ENCODE data around the gene CCNE1. TPM values are rescaled to one million over a fixed set of nuclear protein-coding genes. Genes with fewer than 3 reads are reported as not detected.

The CCNE1 gene
- total and polyA plus RNA-seq, 2 of the 13 experiments (the other 11 are each of a cell fraction or from before 2014, with no cell fraction given) = 16.0 to 50.6 TPM

- TF ChIP-seq ZNF296 (CRISPR knock-in tag; conservative IDR thresholded peaks at IDR 0.05) = no peak
- TF ChIP-seq MED13 (CRISPR knock-in tag; IDR thresholded peaks at IDR 0.05) = no peak
These were observed 1.1 kb downstream of the CCNE1 start (continued) for GRCh38 chr19:29812881-29813275.

- no peak for TF ChIP-seq AGO2 (optimal IDR thresholded peaks at IDR 0.05; ENCODE audit: low read depth, low read length)
- intact Hi-C loops (cut with micrococcal nuclease; ENCODE audit: unreplicated experiment) = no loop called here
- 98% methylated on average over 6 of the region's 6 CpGs for WGBS (ENCODE audit: low lambda C conversion rate)
- Histone ChIP-seq H3K4me3 (replicated peaks in 1 of 3; ENCODE audit: insufficient read depth in 1 of 3, low read depth in 2 of 3, low read length in 3 of 3) (no peak overlapping the region), H3K4me2 (ENCODE audit: low read depth, low read length) (no peak overlapping the region), H3K9ac (ENCODE audit: insufficient read depth, low read depth, low read length) (no peak overlapping the region), H3K79me2 (ENCODE audit: insufficient read depth, low read length) (no peaks in the 10 kb centered on the region), H3K27me3 (ENCODE audit: control insufficient read depth in 1 of 2, insufficient read depth in 2 of 2, low read length in 2 of 2) (no peaks in the 10 kb centered on the region), H3K36me3 (replicated peaks in 1 of 2; ENCODE audit: control insufficient read depth in 1 of 2, insufficient read depth in 2 of 2, low read length in 2 of 2) (0 out of 5 replicates have a peak, but pooled peaks cover 0 to 5% of the 10 kb centered on the region in 2 experiments), H2AFZ (ENCODE audit: low read length) (no peak overlapping the region), H3K9me3 (ENCODE audit: low read length) (no peaks in the 10 kb centered on the region), H4K20me1 (ENCODE audit: insufficient read depth, low read length) (no peaks in the 10 kb centered on the region), H3K27ac (ENCODE audit: extremely low read length, insufficient read depth, low read length) (no peak overlapping the region), H3K4me1 (ENCODE audit: insufficient read depth, low read length) (peaks cover 13% of the 10 kb centered on the region)
- DNase-seq (ENCODE audit: low spot score) = no peak
- no peak for FAIRE-seq
- in situ Hi-C loops (cut with HindIII; ENCODE audit: extremely low pct_ligation_motif_present, low pct_unique_long_range_greater_than_20kb) = no loop called here
- ChIA-PET CTCF (ENCODE audit: low intra/inter-chr PET ratio, low total read pairs) (no interaction called here), POLR2A (no interaction called here)
- ATAC-seq = no peak
- BruUV-seq (replicated peaks) = no TSS peak
These were observed 1.9 kb downstream of the CCNE1 start for GRCh38 chr19:29813642-29814041.

- POLR2A ChIA-PET = no interaction called here
- H3K4me1 ChIP-seq (ENCODE audit: insufficient read depth, low read length) = peaks cover 13% of the 10 kb centered on the region
- H3K27ac ChIP-seq (ENCODE audit: extremely low read length, insufficient read depth, low read length) = no peak overlapping the region
- no peak for ATAC-seq
- no peaks in the 10 kb centered on the region for H3K79me2 ChIP-seq (ENCODE audit: insufficient read depth, low read length)
- intact Hi-C loops (cut with micrococcal nuclease; ENCODE audit: unreplicated experiment) (no loop called here), in situ Hi-C loops (cut with HindIII; ENCODE audit: extremely low pct_ligation_motif_present, low pct_unique_long_range_greater_than_20kb) (no loop called here)
- WGBS (ENCODE audit: low lambda C conversion rate) = 93% methylated on average over 7 of the region's 7 CpGs
- H3K4me3 ChIP-seq (replicated peaks in 1 of 3; ENCODE audit: insufficient read depth in 1 of 3, low read depth in 2 of 3, low read length in 3 of 3) = no peak overlapping the region
- no peak overlapping the region for H3K4me2 ChIP-seq (ENCODE audit: low read depth, low read length)
- no peak for DNase-seq (ENCODE audit: low spot score)
- peaks cover 0 to 10% of the 10 kb centered on the region in 2 experiments; a peak in 1 of 5 replicates for H3K36me3 ChIP-seq (replicated peaks in 1 of 2; ENCODE audit: control insufficient read depth in 1 of 2, insufficient read depth in 2 of 2, low read length in 2 of 2)
- FAIRE-seq = no peak
- H3K27me3 ChIP-seq (ENCODE audit: control insufficient read depth in 1 of 2, insufficient read depth in 2 of 2, low read length in 2 of 2) = no peaks in the 10 kb centered on the region
- CTCF ChIA-PET (ENCODE audit: low intra/inter-chr PET ratio, low total read pairs) = no interaction called here
- no peaks in the 10 kb centered on the region for H4K20me1 ChIP-seq (ENCODE audit: insufficient read depth, low read length)
- no TSS peak for BruUV-seq (replicated peaks)
- H3K9me3 ChIP-seq (ENCODE audit: low read length) = no peaks in the 10 kb centered on the region
- no peak overlapping the region for H3K9ac ChIP-seq (ENCODE audit: insufficient read depth, low read depth, low read length)
- no peak overlapping the region for H2AFZ ChIP-seq (ENCODE audit: low read length)
- TF ChIP-seq ZHX2 (IDR thresholded peaks at IDR 0.05; ENCODE audit: low read depth) (no peak), ZHX2 (CRISPR knock-in tag; IDR thresholded peaks at IDR 0.05; ENCODE audit: borderline replicate concordance) (no peak), BCLAF1 (IDR thresholded peaks at IDR 0.05) (no peak), ZNF44 (CRISPR knock-in tag; IDR thresholded peaks at IDR 0.05) (no peak)
These were observed 3.4 kb downstream of the CCNE1 start for GRCh38 chr19:29815231-29815630.
